SK-N-MC (cell line): ENCODE measurements around the gene RALY.

Experiments used
- DNase-seq: peaks from one replicate; pipeline ENCODE4 v3.0.0-alpha.2; 2011; ENCODE audit warnings: low read depth, low spot score
- H3K27ac ChIP-seq: fragments of 200-600 bp; sonication (generic); 2 replicates; pipeline ENCODE4 v1.5.1; 2016; ENCODE audit warnings: mixed run types
- H3K36me3 ChIP-seq: fragments of 200-600 bp; sonication (generic); 2 replicates; pipeline ENCODE4 v1.6.1; 2017; ENCODE audit warnings: antibody characterized with exemption, low read length, mixed read lengths; ENCODE audit not compliant: insufficient read depth
- H3K4me3 ChIP-seq: fragments of 200-600 bp; sonication (generic); 2 replicates; pipeline ENCODE4 v1.5.1; 2016
- H3K9ac ChIP-seq: fragments of 200-600 bp; sonication (generic); 2 replicates; pipeline ENCODE4 v1.8.0; 2017; ENCODE audit warnings: mixed run types, mixed read lengths; ENCODE audit not compliant: insufficient read length
- H3K9me3 ChIP-seq: fragments of 200-600 bp; sonication (generic); 2 replicates; pipeline ENCODE4 v1.6.1; 2017; ENCODE audit warnings: low read depth, mild to moderate bottlenecking, antibody characterized with exemption, low read length, moderate library complexity, mixed read lengths
- EZH2 ChIP-seq: fragments of 200-600 bp; sonication (generic); IDR thresholded peaks from one replicate; pipeline ENCODE4 v1.6.1; 2017; ENCODE audit warnings: antibody characterized with exemption
- FOXP2 ChIP-seq: optimal IDR thresholded peaks from 2 replicates; pipeline ENCODE3; 2011; ENCODE audit warnings: mild to moderate bottlenecking, moderate library complexity; ENCODE audit not compliant: insufficient read depth; ENCODE audit errors: extremely low read length, control extremely low read depth
- POLR2AphosphoS5 ChIP-seq: IDR thresholded peaks from 2 replicates; pipeline ENCODE4 v1.6.1; 2012; ENCODE audit warnings: mild to moderate bottlenecking, low read depth, low read length, borderline replicate concordance

RALY gene

DNA sequence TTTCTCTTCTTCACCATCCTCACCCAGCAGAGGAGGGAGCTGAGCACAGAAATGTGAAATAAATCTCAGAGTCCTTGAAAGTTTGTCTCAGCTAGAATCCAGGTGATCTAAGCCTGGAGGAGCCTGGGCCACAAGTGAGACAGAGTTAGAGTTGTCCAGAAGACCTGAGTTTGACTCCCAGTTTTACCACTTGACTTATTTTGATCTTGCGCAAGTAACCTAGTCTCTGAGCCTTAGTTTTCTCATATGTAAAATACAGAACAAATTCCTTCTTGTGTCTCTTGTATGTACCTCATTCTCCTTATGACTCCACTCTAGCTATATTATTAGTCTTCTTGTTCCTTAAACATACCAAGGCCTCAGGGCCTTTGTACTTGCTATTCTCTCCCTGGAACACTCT lies 36.7 kb downstream of the RALY start:
- Histone ChIP-seq H3K4me3 (no peak overlapping the region), H3K36me3 (peaks cover 6% of the 10 kb centered on the region; the same call in 1 of the 2 replicates), H3K9me3 (no peaks in the 10 kb centered on the region), H3K27ac (no peak overlapping the region), H3K9ac (no peak overlapping the region)
- no peak for TF ChIP-seq POLR2AphosphoS5
- no peak for DNase-seq

DNA sequence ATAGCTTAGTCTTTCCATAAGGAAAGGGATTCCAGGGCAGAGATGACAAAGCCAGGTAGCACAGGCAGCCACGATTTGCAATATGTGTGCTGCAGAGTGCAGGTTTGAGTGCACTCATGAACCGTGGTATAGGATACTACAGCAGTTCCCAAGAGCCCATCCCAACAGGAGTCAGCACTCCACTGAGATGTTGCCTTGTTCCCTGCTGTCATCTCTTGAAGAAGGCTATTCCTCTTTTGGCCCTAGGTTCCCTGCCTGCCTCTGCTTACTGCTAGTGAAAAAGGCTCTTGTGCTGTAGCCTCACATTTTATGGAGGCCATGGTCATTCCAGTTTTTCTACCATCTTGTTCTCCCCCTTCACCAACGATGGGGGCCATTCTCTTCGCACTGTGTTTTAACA lies 40.2 kb downstream of the RALY start:
- Histone ChIP-seq H3K36me3 (peaks cover 13% of the 10 kb centered on the region), H3K9me3 (no peaks in the 10 kb centered on the region), H3K9ac (no peak overlapping the region), H3K27ac (no peak overlapping the region), H3K4me3 (no peak overlapping the region)
- no peak for TF ChIP-seq POLR2AphosphoS5
- TF ChIP-seq EZH2 = no peak
- no peak for TF ChIP-seq FOXP2
- DNase-seq = no peak

- no peak overlapping the region for H3K9ac ChIP-seq
- no peak overlapping the region for H3K27ac ChIP-seq
- TF ChIP-seq FOXP2 (no peak), POLR2AphosphoS5 (no peak), EZH2 (no peak)
- peaks cover 13% of the 10 kb centered on the region for H3K36me3 ChIP-seq
- no peak overlapping the region for H3K4me3 ChIP-seq
- H3K9me3 ChIP-seq = no peaks in the 10 kb centered on the region
- no peak for DNase-seq
Observed at GRCh38 chr20:34037121-34037520, 43.4 kb downstream of the RALY start.

DNA sequence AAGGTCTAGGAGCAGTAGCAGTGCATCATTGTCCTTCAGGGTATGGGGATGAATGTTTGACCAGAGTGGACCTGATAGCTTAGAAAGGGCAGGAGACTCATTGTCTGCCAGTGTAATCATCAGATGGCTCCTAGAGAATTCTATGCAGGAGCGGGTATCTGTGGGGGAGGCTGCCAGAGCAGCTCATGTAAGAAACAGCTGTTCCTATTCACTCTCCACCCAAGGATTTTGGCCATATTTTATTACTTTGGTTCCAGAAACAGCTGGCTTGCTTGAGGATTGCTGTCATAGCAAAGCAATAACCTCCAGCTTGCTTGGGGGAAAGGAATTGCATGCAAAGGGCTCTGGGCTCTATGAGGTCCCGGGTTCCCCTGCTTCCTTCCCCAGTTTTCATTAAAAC lies 44.1 kb downstream of the RALY start:
- Histone ChIP-seq H3K4me3 (no peak overlapping the region), H3K9ac (no peak overlapping the region), H3K36me3 (peaks cover 10% of the 10 kb centered on the region), H3K9me3 (no peaks in the 10 kb centered on the region), H3K27ac (no peak overlapping the region)
- no peak for TF ChIP-seq POLR2AphosphoS5
- TF ChIP-seq FOXP2 = no peak
- TF ChIP-seq EZH2 = no peak
- no peak for DNase-seq

GRCh38 chr20:34040300-34040995 lies 46.7 kb downstream of the RALY start:
- Histone ChIP-seq H3K27ac (no peak overlapping the region), H3K9me3 (no peaks in the 10 kb centered on the region), H3K36me3 (peaks cover 7% of the 10 kb centered on the region; the same call in 1 of the 2 replicates), H3K9ac (no peak overlapping the region), H3K4me3 (no peak overlapping the region)
- TF ChIP-seq EZH2 (no peak), FOXP2 (no peak), POLR2AphosphoS5 (no peak)
- no peak for DNase-seq

GRCh38 chr20:34041226-34041625 lies 47.5 kb downstream of the RALY start:
- peaks cover under 1% of the 10 kb centered on the region; the same call in 1 of the 2 replicates for H3K36me3 ChIP-seq
- H3K9me3 ChIP-seq = no peaks in the 10 kb centered on the region
- no peak overlapping the region for H3K4me3 ChIP-seq
- DNase-seq = no peak
- no peak overlapping the region for H3K27ac ChIP-seq
- H3K9ac ChIP-seq = no peak overlapping the region
- TF ChIP-seq POLR2AphosphoS5 = no peak
- no peak for TF ChIP-seq FOXP2
- TF ChIP-seq EZH2 = no peak

DNA sequence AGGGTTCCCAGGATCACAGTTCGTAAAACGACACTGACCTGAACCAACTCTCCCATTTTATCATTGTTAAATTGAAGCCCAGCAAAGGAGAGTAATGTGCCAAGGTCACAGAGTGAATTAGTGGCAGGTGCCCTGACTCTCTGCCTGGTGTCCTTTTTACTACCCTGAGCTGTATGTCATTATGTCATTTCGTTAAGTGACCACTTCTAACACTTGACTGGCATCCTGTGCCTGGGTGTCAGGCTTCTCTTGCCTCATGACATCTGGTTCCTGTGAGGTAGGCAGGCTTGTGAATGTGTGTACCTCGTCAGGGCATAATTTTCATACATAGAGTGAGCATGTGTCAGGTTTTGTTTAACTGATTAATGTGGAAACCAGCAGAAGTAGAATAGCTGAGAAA lies 48.6 kb downstream of the RALY start:
- TF ChIP-seq FOXP2 = no peak
- no peak for TF ChIP-seq EZH2
- TF ChIP-seq POLR2AphosphoS5 = no peak
- H3K27ac ChIP-seq = no peak overlapping the region
- H3K9ac ChIP-seq = no peak overlapping the region
- no peaks in the 10 kb centered on the region for H3K36me3 ChIP-seq
- no peak for DNase-seq
- H3K9me3 ChIP-seq = no peaks in the 10 kb centered on the region
- no peak overlapping the region for H3K4me3 ChIP-seq

DNA sequence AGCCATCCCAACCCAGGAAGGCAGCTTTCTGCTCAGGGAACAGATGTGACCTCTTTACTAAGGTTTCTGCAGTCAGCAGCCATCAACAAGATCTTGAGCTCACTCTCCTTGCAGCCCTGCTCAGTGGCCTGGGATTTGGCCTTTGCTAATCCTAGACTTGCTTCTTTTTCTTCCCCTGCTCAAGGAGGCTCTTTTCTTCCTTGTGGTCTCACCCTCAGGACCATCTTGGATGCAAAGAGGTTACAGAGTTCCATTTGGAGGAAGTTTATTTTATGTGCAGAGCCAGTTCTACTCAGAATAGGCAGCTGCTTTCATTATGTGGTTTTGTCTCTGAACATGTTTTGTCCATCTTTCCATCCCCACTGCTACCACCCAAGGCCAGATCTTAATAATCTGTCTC lies 49.3 kb downstream of the RALY start:
- TF ChIP-seq POLR2AphosphoS5 (no peak), EZH2 (no peak), FOXP2 (no peak)
- no peak for DNase-seq
- Histone ChIP-seq H3K27ac (no peak overlapping the region), H3K36me3 (no peaks in the 10 kb centered on the region), H3K9me3 (no peaks in the 10 kb centered on the region), H3K9ac (no peak overlapping the region), H3K4me3 (no peak overlapping the region)

- Histone ChIP-seq H3K27ac (no peak overlapping the region), H3K9ac (no peak overlapping the region), H3K36me3 (no peaks in the 10 kb centered on the region), H3K4me3 (no peak overlapping the region), H3K9me3 (no peaks in the 10 kb centered on the region)
- no peak for DNase-seq
- TF ChIP-seq FOXP2 (no peak), POLR2AphosphoS5 (no peak), EZH2 (no peak)
Observed at GRCh38 chr20:34045294-34045693, 51.6 kb downstream of the RALY start.
